ENCODE measurements around the gene HERC6. TPM values are rescaled to one million over a fixed set of nuclear protein-coding genes. Genes with fewer than 3 reads are reported as not detected.
"Not testable (repeated sequence)": the region's sequence is repeated elsewhere in the genome, so short reads cannot be mapped to it uniquely, and the experiment has no call there.

HERC6 gene
- total RNA-seq, 1 donor from 2014 or later = 4.1 TPM

DNA sequence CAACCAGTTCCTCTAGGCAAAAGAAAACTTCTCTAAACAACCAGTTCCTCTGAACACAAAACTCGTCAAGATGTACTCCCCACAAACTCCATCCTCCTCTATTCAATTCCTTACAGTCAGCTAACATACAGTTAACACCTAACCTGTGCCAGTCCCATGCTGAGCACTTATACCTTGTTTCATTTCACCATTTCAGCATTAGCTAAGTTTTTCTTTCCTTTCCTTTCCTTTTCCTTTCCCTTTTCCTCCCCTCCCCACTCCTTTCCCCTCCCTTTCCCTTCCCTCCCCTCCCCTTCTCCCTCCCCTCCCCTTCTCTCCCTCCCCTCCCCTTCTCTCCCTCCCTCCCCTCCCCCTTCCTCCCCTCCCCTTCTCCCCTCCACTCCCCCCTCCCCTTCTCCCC, 13.1 kb downstream of the HERC6 start:
- DNase-seq = no peak

DNA sequence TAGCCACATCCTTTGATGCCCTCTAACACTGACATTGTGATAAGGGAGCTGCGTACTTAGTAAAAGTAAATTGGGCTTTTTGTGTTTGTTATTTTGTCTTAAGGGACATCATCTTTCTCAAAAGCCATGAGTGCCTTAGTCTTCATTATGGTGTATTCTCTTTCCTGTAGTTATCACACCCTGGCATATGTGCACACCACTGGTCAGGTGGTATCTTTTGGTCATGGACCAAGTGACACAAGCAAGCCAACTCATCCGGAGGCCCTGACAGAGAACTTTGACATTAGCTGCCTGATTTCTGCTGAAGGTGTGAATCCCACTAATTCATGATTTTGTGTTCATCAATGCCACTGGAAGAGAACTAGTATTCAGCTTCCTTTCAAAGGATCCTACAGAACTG, 18.0 kb downstream of the HERC6 start:
- DNase-seq = no peak

DNA sequence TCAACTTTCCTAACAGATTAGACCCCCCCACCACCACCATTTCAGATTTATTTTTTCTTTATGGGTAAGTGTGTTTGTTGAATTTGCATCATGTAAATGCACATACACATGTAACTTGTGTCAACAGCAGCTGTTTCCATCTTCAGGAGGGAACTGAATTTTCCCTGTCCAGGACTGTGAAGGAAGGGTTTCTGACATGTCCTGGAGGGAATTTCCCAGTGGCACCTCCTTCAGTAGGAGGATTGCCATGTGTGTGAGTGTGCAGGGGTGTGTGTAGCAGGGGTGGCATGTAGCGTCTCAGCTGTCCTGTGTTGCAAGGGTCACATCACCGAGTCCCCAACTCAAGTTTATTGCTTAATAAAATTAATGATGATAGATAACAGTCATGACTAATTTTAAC, 19.7 kb downstream of the HERC6 start:
- no peak for DNase-seq

DNA sequence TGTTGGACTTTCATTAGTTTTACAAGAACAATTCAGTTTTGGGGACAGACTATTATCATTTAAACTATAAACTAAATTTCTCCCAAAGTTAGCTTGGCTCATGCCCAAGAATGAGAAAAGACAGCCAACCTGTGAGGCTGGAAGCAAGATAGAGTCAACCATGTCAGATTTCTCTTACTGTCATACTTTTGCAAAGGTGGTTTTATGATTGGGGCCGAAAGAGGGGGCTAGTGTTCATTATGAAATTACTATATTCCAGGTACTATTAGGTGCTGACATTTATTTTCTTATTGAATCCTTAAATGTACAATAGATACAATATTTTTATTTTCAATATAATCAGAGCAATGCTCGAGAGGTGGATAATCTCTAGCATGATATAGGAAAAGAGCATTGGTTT, 30.6 kb downstream of the HERC6 start:
- DNase-seq = no peak

DNA sequence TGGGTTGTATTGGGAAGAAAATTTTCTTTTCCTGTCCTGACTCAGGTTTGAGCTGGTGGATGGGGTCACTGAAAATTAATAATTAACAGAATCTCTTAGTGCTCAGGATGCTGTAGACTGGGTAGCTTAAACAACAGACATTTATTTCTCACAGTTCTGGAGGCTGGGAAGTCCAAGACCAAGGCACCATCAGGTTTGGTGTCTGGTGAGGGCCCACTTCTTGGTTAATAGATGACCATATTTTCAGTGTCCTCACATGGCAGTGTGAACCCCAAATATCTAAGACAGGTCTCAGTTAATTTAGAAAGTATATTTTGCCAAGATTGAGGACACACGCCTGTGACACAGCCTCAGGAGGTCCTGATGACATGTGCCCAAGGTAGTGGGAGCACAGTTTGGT, 31.1 kb downstream of the HERC6 start:
- DNase-seq = no peak

DNA sequence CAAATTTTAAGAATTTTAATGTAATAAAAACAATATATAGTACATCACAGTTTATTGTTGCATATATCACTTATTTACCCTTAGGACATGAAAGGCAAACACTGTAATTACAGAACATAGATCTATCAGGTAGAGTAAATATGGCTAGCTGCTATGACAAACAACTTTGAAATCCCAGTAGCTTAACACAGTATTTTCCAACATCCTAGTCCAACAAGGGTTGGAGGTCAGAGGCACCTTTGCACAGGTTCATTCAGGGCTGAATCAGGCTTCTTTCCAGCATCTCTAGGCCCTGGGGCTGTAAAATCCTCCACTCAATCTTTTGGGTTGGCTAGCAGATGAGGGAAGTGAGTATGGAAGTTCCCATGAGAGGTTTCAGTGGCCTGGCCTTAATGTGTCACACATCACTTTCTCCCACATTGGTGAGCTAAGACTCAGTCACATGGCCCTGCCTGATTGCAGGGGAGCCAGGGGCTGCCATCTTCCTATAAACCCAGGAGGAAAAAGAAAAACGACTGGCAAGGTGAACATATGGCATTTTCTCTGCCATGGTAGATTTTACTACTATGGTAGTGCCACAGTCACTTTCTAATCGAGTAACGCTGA, 32.9 kb downstream of the HERC6 start:
- DNase-seq = no peak

DNA sequence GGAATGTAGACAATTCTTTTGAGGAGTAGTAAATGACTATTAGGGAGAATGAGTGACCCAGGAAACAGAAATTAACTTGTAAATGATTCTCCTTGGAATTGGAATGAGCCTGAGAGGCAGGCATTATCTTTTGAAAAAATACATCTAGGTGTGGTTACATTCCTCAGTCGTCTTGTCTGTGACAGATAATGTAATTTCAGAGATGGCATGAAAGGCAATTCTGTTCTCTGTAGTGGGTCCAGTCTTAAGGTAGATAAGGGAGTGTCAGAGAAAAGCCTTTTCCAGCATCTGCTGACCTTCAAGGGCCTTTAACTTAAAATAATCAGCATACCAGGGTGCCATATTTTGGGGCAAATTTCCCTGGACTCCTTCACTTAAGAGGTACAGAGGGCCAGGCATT, 35.1 kb downstream of the HERC6 start:
- DNase-seq = no peak

DNA sequence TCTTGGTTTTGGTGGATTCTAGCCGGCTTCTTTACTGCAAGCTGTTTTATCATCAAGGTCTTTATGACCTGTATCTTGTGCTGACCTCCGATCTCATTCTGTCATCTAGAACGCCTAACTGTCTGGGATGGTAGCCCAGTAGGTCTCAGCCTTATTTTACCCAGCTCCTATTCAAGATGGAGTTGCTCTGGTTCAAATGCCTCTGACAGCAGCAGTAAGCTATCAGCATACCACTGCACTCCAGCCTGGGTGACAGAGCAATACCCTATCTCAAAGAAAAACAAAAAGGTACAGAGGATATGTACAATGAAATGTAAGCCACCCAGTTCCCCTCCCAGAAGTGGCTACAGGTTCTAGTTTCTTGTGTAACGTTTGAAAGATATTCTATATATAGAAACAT, 36.1 kb downstream of the HERC6 start:
- no peak for DNase-seq

DNA sequence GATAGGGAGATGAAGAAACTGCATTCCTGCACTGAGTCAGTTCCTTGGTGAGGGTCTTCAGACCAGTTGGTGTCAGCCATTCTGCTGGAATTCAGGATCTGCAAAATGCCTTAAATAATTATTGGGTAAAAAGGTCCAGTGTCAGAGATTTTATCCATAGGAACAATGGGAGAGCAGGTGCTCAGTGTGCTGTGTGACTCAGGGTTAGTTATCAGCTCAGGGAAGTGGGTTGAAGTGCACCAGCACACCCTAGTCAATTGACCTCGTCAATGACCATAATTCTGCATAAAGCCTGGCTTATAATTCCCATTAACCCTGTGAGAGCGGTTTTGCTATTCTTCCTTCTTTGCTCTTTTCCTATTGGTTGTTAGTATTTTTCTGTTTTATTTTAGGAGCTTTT, 37.3 kb downstream of the HERC6 start:
- no peak for DNase-seq

DNA sequence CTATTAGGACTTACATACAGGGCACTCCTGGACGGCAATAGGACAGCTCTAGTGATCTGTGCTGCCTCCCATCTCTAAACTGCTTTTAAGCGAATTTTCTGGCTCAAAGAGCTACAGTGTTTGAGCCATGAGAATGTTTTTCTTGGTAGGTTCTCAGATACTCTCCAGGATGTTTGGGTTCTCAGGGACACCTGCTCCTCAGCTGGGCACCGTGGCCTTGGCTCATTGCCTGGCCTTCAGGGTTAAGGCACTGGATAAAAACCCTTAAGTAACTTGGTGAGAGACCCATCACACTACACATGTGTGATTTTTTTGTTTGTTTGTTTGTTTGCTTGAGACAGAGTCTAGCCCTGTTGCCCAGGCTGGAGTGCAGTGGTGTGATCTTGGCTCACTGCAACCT, 39.8 kb downstream of the HERC6 start:
- DNase-seq = no peak

DNA sequence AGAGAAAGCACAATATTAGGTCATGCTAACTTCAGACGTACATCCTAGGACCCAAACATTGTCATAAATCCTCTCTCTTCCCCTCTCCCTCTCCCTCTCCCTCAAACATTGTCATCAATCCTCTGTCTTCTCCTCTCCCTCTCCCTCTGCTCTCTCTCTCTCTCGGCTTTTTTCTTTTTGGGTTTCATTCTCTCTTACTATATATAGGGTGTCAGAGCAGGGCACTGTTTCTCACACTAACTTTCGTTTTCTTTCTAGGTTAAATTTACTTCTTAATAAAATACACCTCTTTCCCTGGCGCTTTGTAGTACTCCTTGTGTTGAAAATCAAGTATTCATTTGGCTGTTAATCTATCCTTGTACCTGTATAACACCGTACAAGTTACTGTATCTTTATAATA, 41.2 kb downstream of the HERC6 start:
- no peak for DNase-seq

DNA sequence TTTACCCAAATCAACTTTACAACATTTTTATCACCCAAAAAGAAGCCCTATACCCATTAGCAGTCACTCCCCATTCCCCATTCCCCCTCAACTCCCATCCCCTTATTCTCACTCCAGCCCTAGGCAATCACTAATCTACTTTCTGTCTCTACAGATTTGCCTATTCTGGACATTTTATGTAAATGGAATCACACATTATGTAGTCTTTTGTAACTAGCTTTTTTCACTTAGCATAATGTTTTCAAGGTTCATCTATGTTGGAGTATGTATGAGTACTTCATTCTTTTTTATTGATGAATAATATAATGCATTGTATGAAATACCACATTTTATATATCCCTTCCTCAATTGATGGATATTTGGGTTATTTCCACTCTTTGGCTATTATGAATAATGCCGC, 42.2 kb downstream of the HERC6 start:
- no peak for DNase-seq

DNA sequence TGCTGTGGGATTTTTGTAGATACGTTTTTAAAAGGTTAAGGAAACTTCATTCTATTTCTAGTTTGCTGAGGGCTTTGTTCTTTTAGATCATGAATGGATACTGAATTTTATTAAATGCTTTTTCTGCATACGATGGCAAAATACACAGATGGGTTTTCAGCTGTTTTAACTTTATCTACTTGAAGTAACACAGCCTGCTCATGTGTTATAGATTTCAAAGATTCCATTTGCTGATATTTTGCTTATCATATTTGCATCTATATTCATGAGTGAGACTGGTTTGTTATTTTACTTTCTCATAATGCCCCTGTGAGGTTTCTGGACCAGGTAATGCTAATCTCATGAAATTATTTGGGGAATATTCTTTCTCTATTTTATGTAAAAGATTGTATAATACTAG, 43.8 kb downstream of the HERC6 start:
- DNase-seq = no peak

DNA sequence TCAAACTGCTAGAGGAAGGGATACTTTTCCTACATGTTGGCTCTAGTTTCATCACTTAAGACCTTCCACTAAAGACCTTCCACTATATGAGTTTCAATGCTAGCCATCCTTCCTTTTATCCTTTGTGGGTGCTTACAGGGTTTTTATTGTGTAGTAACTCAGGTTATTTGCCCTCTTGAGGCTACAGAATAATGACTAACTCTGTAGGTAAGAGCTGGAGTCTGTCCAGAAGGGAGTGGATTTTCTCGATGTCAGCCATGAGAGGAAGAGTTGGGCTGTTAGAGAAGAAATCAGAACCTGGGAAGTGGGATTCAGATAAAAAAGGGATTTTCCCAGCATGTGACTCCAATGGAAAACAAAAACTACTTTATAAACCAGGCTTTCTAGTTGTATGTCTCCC, 50.7 kb downstream of the HERC6 start:
- no peak for DNase-seq

DNA sequence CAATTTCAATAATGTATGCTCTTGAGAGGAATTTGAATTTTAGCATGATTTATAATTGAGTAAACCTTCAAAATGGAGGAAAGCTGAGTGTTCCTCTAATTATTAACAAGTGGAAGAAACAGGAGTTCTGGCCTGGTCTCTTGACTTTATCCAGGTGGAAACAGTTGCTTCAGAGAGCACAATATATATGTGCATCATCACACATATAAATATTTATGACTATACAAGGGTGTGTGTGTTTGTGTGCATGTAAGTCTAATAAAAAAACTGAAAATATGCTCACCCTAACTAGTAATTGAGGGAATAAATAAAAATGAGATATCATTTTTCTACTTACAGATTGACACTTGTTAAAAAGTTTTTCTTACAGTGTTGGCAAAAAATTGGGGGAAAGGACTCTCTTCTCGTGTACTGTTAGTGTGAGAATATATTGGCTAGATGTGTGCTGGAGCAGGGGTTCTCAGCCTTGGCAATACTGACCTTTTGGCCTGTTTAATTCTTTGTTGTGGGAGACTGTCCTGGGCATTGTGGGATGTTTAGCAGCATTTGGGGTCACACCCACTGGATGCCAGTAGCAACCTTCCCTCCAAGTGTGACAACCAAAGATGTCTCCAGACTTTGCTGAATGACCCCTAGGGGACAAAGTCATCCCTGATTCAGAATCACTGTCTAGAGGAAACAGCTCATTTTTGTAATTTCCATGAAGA, 57.5 kb downstream of the HERC6 start:
- DNase-seq = no peak

DNA sequence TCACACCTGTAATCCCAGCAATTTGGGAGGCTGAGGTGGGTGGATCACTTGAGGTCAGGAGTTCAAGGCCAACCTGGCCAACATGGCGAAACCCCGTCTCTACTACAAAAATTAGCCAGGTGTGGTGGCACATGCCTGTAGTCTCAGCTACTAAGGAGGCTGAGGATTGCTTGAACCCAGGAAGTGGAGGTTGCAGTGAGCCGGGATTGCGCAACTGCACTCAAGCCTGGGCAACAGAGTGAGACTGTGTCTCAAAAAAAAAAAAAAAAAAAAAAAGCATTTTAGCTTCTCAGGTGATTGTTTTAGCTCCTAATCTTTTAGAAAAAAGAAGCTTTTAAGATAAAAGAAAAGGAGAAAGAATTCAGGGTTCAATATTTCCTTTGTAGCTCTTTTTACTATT, 59.2 kb downstream of the HERC6 start:
- not testable (repeated sequence) for DNase-seq

DNA sequence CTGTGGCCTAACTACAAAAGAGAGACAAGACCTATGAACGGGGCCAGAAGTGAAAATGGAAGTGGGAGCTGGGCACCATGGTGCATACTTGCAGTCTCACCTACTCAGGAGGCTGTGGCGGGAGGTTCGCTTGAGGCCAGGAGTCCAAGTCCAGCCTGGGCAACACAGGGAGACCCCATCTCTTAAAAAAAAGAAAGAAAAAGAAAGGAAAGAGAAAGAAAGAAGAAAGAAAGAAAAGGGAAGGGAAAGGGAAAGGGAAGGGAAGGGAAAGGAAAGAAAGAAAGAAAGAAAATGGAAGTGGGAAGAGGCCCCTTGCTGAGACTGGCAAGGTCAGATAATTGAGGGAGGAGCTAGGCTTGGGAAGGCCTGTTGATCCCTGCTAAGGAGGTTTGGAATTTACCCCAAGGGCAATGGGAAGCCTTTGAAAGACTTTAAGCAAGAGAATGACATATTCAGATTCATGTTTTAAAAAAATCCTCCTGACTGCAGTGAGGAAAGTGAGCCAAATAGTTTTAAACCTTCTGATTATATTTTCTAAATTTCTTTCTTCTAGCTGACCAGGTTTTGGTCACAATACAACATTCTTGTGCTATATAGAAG, 60.6 kb downstream of the HERC6 start:
- DNase-seq = no peak

DNA sequence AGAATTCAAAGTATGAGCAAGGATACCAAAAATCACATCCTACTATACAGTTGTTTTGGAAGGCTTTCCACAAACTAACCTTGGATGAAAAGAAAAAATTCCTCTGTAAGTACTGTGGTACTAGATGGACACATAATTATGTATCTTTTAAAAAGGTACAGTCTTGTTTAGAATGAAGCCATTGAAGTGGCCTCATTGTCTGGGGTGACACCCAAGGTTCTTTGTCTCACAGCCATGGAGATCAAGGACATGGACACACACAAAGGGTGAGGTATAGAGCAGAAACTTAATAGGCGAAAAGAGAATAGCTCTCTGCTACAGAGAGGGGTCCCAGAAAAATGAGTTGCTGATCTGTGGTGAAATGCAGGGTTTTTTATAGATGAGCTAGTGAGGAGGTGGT, 61.5 kb downstream of the HERC6 start:
- no peak for DNase-seq

DNA sequence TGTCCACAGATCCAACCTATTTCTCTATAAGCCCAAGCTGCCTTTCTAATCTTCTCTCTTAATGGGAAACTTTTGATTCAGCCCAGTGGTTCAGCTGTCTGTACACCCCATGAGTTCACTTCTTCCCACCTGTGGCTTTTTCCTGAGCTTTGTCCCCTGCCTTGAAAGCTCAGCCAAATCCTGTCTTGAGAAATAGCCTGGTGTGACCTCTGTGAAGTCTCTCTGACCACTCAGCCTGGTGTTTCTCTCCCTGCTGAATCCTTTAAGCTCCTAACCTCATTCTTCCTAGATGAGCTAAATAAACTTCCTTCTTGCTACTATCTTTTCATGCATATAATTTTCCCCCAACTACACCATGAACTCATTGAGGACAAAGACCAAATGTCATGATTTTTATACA, 63.0 kb downstream of the HERC6 start:
- no peak for DNase-seq

DNA sequence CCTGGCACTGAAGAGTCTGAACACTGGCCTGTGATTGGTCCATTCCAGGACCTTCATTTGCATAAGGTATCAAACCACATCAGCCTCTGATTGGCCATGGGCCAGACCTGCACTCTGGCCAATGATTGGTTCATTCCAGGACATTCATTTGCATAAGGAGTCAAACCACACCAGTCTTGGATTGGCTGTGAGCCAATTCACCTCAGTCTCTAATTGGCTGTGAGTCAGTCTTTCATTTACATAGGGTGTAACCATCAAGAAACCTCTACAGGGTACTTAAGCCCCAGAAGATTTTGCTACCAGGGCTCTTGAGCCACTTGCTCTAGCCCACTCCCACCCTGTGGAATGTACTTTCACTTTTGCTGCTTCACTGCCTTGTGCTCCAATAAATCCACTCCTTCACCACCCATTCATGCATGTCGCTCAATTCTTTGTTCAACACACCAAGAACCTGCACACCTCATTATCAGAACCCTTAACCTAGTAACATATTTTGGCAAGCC, 64.1 kb downstream of the HERC6 start:
- DNase-seq = no peak

DNA sequence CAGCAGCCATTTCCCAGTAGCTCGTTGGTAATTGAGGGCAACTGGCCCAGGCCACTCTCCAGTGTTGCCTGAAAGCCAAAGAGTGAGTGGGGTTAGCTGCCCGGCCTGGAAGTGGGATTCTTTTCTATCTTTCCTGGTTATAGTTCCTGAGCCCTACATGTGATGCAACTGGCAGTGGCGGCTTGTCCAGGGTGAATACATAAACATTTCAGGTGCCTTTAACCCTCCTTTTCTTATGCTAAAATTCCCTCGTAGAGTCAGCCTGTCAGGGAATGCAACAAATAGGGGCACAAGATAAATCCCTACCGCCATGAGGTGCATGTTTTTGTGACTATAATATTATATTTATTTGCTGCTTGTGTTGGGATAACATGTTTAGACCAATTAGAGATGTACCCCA, 64.8 kb downstream of the HERC6 start:
- DNase-seq = no peak

DNA sequence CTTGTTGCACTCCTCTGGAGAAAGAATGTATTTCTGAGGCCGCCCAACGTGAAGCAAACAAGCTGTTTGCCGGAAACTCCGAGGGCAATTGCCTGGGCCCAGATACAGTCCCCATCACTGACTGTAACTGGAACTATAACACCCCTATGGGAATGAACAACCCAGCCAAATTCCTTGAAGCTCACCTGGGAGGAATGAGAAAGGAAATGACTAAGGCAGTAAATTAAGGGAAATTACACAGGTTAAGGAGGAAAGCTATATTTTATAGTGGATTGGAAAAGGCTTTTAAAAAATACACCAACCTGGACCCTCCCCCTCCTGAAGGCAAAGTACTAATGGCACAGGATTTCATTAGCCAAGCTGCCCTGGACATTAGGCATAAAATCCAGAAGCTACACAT, 66.6 kb downstream of the HERC6 start:
- no peak for DNase-seq

DNA sequence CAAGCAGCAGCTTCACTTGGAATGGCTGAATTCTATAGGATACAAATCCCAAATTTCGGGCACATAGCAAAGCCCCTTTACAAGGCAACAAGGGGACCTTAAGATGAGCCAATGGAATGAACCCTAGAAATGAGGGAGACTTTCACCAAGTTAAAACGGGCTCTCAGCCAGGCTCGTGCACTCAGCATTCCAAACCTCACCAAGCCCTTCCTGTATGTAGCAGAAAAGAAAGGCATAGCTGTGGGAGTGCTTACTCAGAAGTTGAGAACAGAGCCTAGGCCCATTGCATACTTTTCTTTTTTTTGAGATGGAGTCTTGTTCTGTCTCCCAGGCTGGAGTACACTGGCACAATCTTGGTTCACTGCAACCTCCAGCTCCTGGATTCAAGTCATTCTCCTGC, 67.5 kb downstream of the HERC6 start:
- DNase-seq = no peak
